ENCODE data around the gene RNF220. TPM values are rescaled to one million over a fixed set of nuclear protein-coding genes. Genes with fewer than 3 reads are reported as not detected.

RNF220 gene
- total and polyA plus RNA-seq, 2 of the 13 experiments (the other 11 are each of a cell fraction or from before 2014, with no cell fraction given) = 48.2 to 72.1 TPM

DNA sequence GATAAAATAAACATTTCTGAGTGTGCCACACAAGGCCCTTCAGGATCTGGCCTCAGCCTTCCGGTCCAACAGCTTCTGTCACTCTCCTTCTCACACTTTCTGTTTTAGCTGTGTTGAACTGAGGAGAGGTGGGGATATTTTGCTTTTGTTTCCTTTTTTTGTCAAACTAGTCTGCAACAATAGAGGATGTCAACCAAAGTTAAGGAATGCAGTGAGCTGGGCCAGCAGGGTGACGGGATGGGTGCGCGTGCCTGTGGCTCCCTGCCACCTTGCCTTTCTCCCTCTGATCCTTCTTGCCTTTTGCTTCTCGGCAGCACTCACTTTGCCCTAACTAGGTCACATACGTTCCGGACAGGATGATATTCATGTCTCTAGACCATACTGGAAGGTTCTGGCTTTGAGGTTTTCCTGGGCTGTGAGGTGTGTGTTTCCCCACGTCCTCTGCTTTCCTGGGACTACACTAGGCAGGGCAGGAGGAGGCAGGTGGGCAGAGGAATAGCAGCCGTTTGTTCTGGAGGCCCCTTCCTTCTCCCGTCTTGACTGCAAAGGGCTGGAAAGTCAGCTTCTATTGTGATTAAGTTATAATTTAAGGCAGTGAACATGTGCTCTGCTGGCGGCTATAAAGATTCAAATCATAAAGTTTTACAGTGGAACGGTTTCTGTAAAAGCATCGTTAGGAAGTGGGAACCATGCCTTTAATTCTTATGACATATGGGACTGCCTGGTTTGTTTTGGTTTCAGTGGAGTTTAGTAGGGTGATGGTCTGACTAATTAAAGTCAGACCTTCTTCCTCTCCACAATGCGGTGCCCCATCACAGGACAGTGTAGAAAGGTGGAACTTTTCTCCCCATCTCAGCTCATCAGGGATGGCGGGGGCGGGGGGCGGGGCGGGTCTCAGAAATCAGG lies 67.8 kb downstream of the RNF220 start:
- no peak overlapping the region for H2AFZ ChIP-seq (ENCODE audit: low read length)
- intact Hi-C loops (cut with micrococcal nuclease; ENCODE audit: unreplicated experiment) (no loop called here), in situ Hi-C loops (cut with HindIII; ENCODE audit: extremely low pct_ligation_motif_present, low pct_unique_long_range_greater_than_20kb) (no loop called here)
- POLR2A ChIA-PET = no interaction called here
- H3K36me3 ChIP-seq (replicated peaks in 1 of 2; ENCODE audit: control insufficient read depth in 1 of 2, insufficient read depth in 2 of 2, low read length in 2 of 2) = no peaks in the 10 kb centered on the region
- no peak overlapping the region for H3K27ac ChIP-seq (ENCODE audit: extremely low read length, insufficient read depth, low read length)
- 0 out of 5 replicates have a peak, but pooled peaks cover 0 to 4% of the 10 kb centered on the region in 2 experiments for H3K27me3 ChIP-seq (ENCODE audit: control insufficient read depth in 1 of 2, insufficient read depth in 2 of 2, low read length in 2 of 2)
- TF ChIP-seq NBN (conservative IDR thresholded peaks at IDR 0.05) = no peak
- H4K20me1 ChIP-seq (ENCODE audit: insufficient read depth, low read length) = peaks cover 4% of the 10 kb centered on the region; the same call in 1 of the 2 replicates
- H3K4me2 ChIP-seq (ENCODE audit: low read depth, low read length) = no peak overlapping the region
- no peak for ATAC-seq
- no peaks in the 10 kb centered on the region for H3K79me2 ChIP-seq (ENCODE audit: insufficient read depth, low read length)
- no TSS peak for BruUV-seq (replicated peaks)
- H3K4me3 ChIP-seq (replicated peaks in 1 of 3; ENCODE audit: insufficient read depth in 1 of 3, low read depth in 2 of 3, low read length in 3 of 3) = no peak overlapping the region
- FAIRE-seq = no peak
- no peaks in the 10 kb centered on the region for H3K4me1 ChIP-seq (ENCODE audit: insufficient read depth, low read length)
- H3K9me3 ChIP-seq (ENCODE audit: low read length) = no peaks in the 10 kb centered on the region
- H3K9ac ChIP-seq (ENCODE audit: insufficient read depth, low read depth, low read length) = no peak overlapping the region
- DNase-seq (ENCODE audit: low spot score) = no peak
- CTCF ChIA-PET (ENCODE audit: low intra/inter-chr PET ratio, low total read pairs) = no interaction called here
- 64% methylated on average over 18 of the region's 18 CpGs for WGBS (ENCODE audit: low lambda C conversion rate)

DNA sequence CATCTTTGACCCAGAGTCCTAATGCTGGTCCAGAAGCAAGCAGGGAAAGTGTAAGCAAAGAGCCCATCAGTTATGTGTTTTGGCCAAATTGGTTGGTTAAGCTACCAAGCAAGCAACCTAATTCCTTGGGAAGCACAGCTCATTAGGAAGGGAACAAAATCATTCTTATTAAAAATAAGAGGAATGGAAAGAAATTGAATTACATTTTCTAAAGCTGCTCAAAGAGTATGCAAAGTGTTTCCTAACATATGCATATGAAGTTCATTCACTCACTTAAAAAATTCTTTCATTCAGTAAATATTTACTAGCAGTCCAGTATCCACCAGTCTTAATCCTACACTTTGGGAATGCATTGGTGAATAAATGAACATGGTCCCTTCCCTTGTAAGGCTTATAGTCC lies 71.8 kb downstream of the RNF220 start:
- no peak for DNase-seq (ENCODE audit: low spot score)
- Histone ChIP-seq H3K4me1 (ENCODE audit: insufficient read depth, low read length) (no peaks in the 10 kb centered on the region), H4K20me1 (ENCODE audit: insufficient read depth, low read length) (peaks cover 4% of the 10 kb centered on the region; the same call in 1 of the 2 replicates), H3K9ac (ENCODE audit: insufficient read depth, low read depth, low read length) (no peak overlapping the region), H3K27ac (ENCODE audit: extremely low read length, insufficient read depth, low read length) (no peak overlapping the region), H3K79me2 (ENCODE audit: insufficient read depth, low read length) (no peaks in the 10 kb centered on the region), H2AFZ (ENCODE audit: low read length) (no peak overlapping the region), H3K9me3 (ENCODE audit: low read length) (no peaks in the 10 kb centered on the region), H3K4me3 (replicated peaks in 1 of 3; ENCODE audit: insufficient read depth in 1 of 3, low read depth in 2 of 3, low read length in 3 of 3) (no peak overlapping the region), H3K27me3 (ENCODE audit: control insufficient read depth in 1 of 2, insufficient read depth in 2 of 2, low read length in 2 of 2) (0 out of 5 replicates have a peak, but pooled peaks cover 0 to 4% of the 10 kb centered on the region in 2 experiments), H3K4me2 (ENCODE audit: low read depth, low read length) (no peak overlapping the region), H3K36me3 (replicated peaks in 1 of 2; ENCODE audit: control insufficient read depth in 1 of 2, insufficient read depth in 2 of 2, low read length in 2 of 2) (no peaks in the 10 kb centered on the region)
- intact Hi-C loops (cut with micrococcal nuclease; ENCODE audit: unreplicated experiment) (no loop called here), in situ Hi-C loops (cut with HindIII; ENCODE audit: extremely low pct_ligation_motif_present, low pct_unique_long_range_greater_than_20kb) (no loop called here)
- TF ChIP-seq ZNF749 (CRISPR knock-in tag; IDR thresholded peaks at IDR 0.05; ENCODE audit: borderline replicate concordance) = no peak
- TF ChIP-seq NR2F2 (IDR thresholded peaks at IDR 0.05; ENCODE audit: borderline replicate concordance, low read depth) = no peak
- TF ChIP-seq ZNF232 (CRISPR knock-in tag; IDR thresholded peaks at IDR 0.05; ENCODE audit: borderline replicate concordance) = no peak
- TF ChIP-seq, protein P1, sequence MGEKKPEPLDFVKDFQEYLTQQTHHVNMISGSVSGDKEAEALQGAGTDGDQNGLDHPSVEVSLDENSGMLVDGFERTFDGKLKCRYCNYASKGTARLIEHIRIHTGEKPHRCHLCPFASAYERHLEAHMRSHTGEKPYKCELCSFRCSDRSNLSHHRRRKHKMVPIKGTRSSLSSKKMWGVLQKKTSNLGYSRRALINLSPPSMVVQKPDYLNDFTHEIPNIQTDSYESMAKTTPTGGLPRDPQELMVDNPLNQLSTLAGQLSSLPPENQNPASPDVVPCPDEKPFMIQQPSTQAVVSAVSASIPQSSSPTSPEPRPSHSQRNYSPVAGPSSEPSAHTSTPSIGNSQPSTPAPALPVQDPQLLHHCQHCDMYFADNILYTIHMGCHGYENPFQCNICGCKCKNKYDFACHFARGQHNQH (CRISPR knock-in tag; IDR thresholded peaks at IDR 0.05) = no peak
- no peak for TF ChIP-seq ZZZ3 (CRISPR knock-in tag; IDR thresholded peaks at IDR 0.05; ENCODE audit: borderline replicate concordance)
- no peak for TF ChIP-seq SALL1 (CRISPR knock-in tag; IDR thresholded peaks at IDR 0.05)
- TF ChIP-seq MAFG (CRISPR knock-in tag; IDR thresholded peaks at IDR 0.05) = no peak
- no peak for TF ChIP-seq SAP130 (CRISPR knock-in tag; IDR thresholded peaks at IDR 0.05; ENCODE audit: low read depth)
- TF ChIP-seq TP53 (CRISPR knock-in tag; conservative IDR thresholded peaks at IDR 0.05) = no peak
- no peak for TF ChIP-seq ZNF652 (CRISPR knock-in tag; IDR thresholded peaks at IDR 0.05; ENCODE audit: borderline replicate concordance, low read depth)
- no peak for TF ChIP-seq GABPB1 (CRISPR knock-in tag; IDR thresholded peaks at IDR 0.05)
- POLR2A ChIA-PET = no interaction called here
- CTCF ChIA-PET (ENCODE audit: low intra/inter-chr PET ratio, low total read pairs) = no interaction called here
- FAIRE-seq = no peak
- no peak for ATAC-seq
- no TSS peak for BruUV-seq (replicated peaks)
